Measurements from ENCODE around the gene GPC4.

GPC4 gene

GRCh38 chrX:133364196-133364595, 51.1 kb downstream of the GPC4 start:
- H3K4me3 ChIP-seq (replicated peaks in 1 of 2; ENCODE audit: low read depth in 2 of 2, low read length in 2 of 2): no peak overlapping the region
- TF ChIP-seq CTCF (IDR thresholded peaks at IDR 0.05; ENCODE audit: low read depth, low read length): no peak
- DNase-seq (ENCODE audit: low read depth in 2 of 2): peak; percentile 1 to 13

- no peak overlapping the region for H3K4me3 ChIP-seq (replicated peaks in 1 of 2; ENCODE audit: low read depth in 2 of 2, low read length in 2 of 2)
- DNase-seq (ENCODE audit: low read depth in 2 of 2): no peak
- no peak for TF ChIP-seq CTCF (IDR thresholded peaks at IDR 0.05; ENCODE audit: low read depth, low read length)
These were observed 52.8 kb downstream of the GPC4 start for GRCh38 chrX:133362538-133362937.

- TF ChIP-seq CTCF (IDR thresholded peaks at IDR 0.05; ENCODE audit: low read depth, low read length): no peak
- DNase-seq (ENCODE audit: low read depth in 2 of 2): no peak
- no peak overlapping the region for H3K4me3 ChIP-seq (replicated peaks in 1 of 2; ENCODE audit: low read depth in 2 of 2, low read length in 2 of 2)
These were observed 55.8 kb downstream of the GPC4 start for GRCh38 chrX:133359466-133359865.

- DNase-seq (ENCODE audit: low read depth in 2 of 2): no peak
- H3K4me3 ChIP-seq (replicated peaks in 1 of 2; ENCODE audit: low read depth in 2 of 2, low read length in 2 of 2): no peak overlapping the region
- no peak for TF ChIP-seq CTCF (IDR thresholded peaks at IDR 0.05; ENCODE audit: low read depth, low read length)
These were observed 62.1 kb downstream of the GPC4 start for GRCh38 chrX:133353233-133353632.

GRCh38 chrX:133350751-133351150, 64.5 kb downstream of the GPC4 start:
- H3K4me3 ChIP-seq (replicated peaks in 1 of 2; ENCODE audit: low read depth in 2 of 2, low read length in 2 of 2): no peak overlapping the region
- peak; percentile 2 to 21 for DNase-seq (ENCODE audit: low read depth in 2 of 2)
- TF ChIP-seq CTCF (IDR thresholded peaks at IDR 0.05; ENCODE audit: low read depth, low read length): no peak

- TF ChIP-seq CTCF (IDR thresholded peaks at IDR 0.05; ENCODE audit: low read depth, low read length): no peak
- DNase-seq (ENCODE audit: low read depth in 2 of 2): no peak
These were observed 69.3 kb downstream of the GPC4 start for GRCh38 chrX:133346026-133346425.

DNA sequence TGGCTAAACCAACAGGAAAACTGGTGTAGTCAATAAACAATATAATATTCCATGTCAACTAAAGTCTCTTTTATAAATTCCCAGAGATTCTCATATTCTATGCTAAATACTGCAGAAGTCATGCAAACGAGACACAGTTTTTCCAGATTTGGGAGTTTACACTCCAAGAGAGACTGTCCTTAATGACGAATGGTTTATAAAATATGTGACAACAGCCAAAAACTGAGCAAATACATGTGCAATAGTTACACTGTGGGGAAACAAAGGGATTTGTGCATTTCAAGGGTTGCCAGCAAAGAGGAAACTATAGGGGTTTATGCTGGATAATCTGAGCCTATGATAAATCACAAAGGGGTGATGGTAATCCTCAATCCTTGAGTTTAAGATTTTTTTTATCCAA, 75.7 kb downstream of the GPC4 start:
- DNase-seq (ENCODE audit: low read depth in 2 of 2): no peak
- no peak overlapping the region for H3K4me3 ChIP-seq (replicated peaks in 1 of 2; ENCODE audit: low read depth in 2 of 2, low read length in 2 of 2)
- no peak for TF ChIP-seq CTCF (IDR thresholded peaks at IDR 0.05; ENCODE audit: low read depth, low read length)

More at GRCh38 chrX:133346026-133346425, 69.3 kb downstream of the GPC4 start:
- H3K4me3 ChIP-seq (replicated peaks in 1 of 2; ENCODE audit: low read depth in 2 of 2, low read length in 2 of 2): no peak overlapping the region

Data from cardiac fibroblast (primary cell).